K562 (cell line): ENCODE results near the gene CCDC69. TPM values are rescaled to one million over a fixed set of nuclear protein-coding genes. Genes with fewer than 3 reads are reported as not detected.
A peak's percentile ranks its signal among the peaks of the same experiment; 100 is the strongest.

ENCODE experiments used
- ATAC-seq: fragments of 200-7000 bp; cut with Tn5 transposase; 3 replicates; pipeline ENCODE4 v1.9.1; 2020; ENCODE audit warnings: moderate library complexity
- BruUV-seq: library from RNA; stranded (reverse); fragments of 400-500 nt; replicated peaks from 2 replicates; lab custom pipeline; 2021; lab: Mats Ljungman, UMichigan
- CTCF ChIA-PET: fragments of 300-600 bp; formaldehyde crosslinking; extraction: SDS; loops from one replicate; lab custom pipeline; 2021; ENCODE audit warnings: low intra/inter-chr PET ratio; lab: Yijun Ruan, JAX
- POLR2A ChIA-PET: fragments of 300-600, 350-650 bp; sonication (Branson Sonifier 250); formaldehyde crosslinking; extraction: SDS; loops from one replicate; lab custom pipeline; 2021; ENCODE audit warnings: antibody characterized with exemption, inconsistent platforms; lab: Yijun Ruan, JAX
- DNase-seq, 4 experiments: peaks; one replicate each; pipeline versions ENCODE4 v3.0.0 to v3.0.0-alpha.2; 2011 to 2018; ENCODE audit warnings: low spot score in 3 of 4, mixed read lengths in 3 of 4; ENCODE audit errors: extremely low read depth in 1 of 4
- FAIRE-seq: peaks from 2 replicates; lab custom pipeline; 2011; peaks lifted over from hg19 to GRCh38; lab: Jason Lieb, UNC
- H2AFZ ChIP-seq: 2 replicates; pipeline ENCODE4 v1.6.0; 2011; ENCODE audit warnings: low read depth, low read length, control low read depth, inconsistent platforms
- H3K27ac ChIP-seq: fragments of 200-600 bp; 3 replicates; pipeline ENCODE4 v1.8.0; 2011; ENCODE audit warnings: low read depth, mild to moderate bottlenecking, control low read depth, inconsistent platforms, low read length, moderate library complexity, mixed read lengths; ENCODE audit errors: extremely low read depth
- H3K27me3 ChIP-seq, 2 experiments: fragments of 300-600 bp in 1 of 2; 2 replicates in 1 of 2; 3 replicates in 1 of 2; pipeline versions ENCODE4 v1.6.0 to v1.8.0; 2011; ENCODE audit warnings: inconsistent platforms in 2 of 2, low read length in 2 of 2, mild to moderate bottlenecking in 1 of 2, mixed read lengths in 1 of 2, moderate library complexity in 1 of 2; ENCODE audit not compliant: control insufficient read depth in 2 of 2, insufficient read depth in 2 of 2
- H3K36me3 ChIP-seq: fragments of 300-600 bp; 3 replicates; pipeline ENCODE4 v1.8.0; 2011; ENCODE audit warnings: mild to moderate bottlenecking, low read length, inconsistent platforms; ENCODE audit not compliant: control insufficient read depth, insufficient read depth
- H3K4me1 ChIP-seq, 2 experiments: fragments of 200-600 bp in 1 of 2; replicated peaks in 1 of 2; 2 replicates in 1 of 2; 3 replicates in 1 of 2; pipeline versions ENCODE4 v1.5.1 to v1.8.0; 2011; ENCODE audit warnings: inconsistent platforms in 2 of 2, low read length in 2 of 2, mild to moderate bottlenecking in 1 of 2, mixed read lengths in 1 of 2, moderate library complexity in 1 of 2; ENCODE audit not compliant: control insufficient read depth in 2 of 2, insufficient read depth in 2 of 2
- H3K4me2 ChIP-seq: 2 replicates; pipeline ENCODE4 v1.6.1; 2011; ENCODE audit warnings: low read length, control low read depth, inconsistent platforms, mixed read lengths; ENCODE audit not compliant: insufficient read depth
- H3K4me3 ChIP-seq: fragments of 200-600 bp; sonication (generic), shearing (Covaris generic); 2 replicates; pipeline ENCODE4 v1.5.1; 2016; ENCODE audit warnings: control low read depth, inconsistent platforms
- H3K79me2 ChIP-seq: fragments of 200-600 bp; 3 replicates; pipeline ENCODE4 v1.8.0; 2011; ENCODE audit warnings: low read length, inconsistent platforms; ENCODE audit not compliant: control insufficient read depth, insufficient read depth
- H3K9ac ChIP-seq, 2 experiments: 2 replicates each; pipeline versions ENCODE4 v1.6.0 to v1.6.1; 2011; ENCODE audit warnings: low read depth in 2 of 2, low read length in 2 of 2, control low read depth in 1 of 2, inconsistent platforms in 1 of 2, mild to moderate bottlenecking in 1 of 2, mixed read lengths in 1 of 2; ENCODE audit not compliant: insufficient read depth in 1 of 2
- H3K9me1 ChIP-seq: one replicate; pipeline ENCODE4 v1.6.0; 2011; ENCODE audit warnings: inconsistent platforms, mild to moderate bottlenecking, low read length, moderate library complexity; ENCODE audit not compliant: control insufficient read depth, insufficient read depth
- H3K9me3 ChIP-seq: replicated peaks from 2 replicates; pipeline ENCODE4 v1.5.1; 2011; ENCODE audit warnings: low read depth, low read length, inconsistent platforms; ENCODE audit not compliant: control insufficient read depth, insufficient read depth
- H4K20me1 ChIP-seq: replicated peaks from 2 replicates; pipeline ENCODE4 v1.6.1; 2011; ENCODE audit warnings: low read length, inconsistent platforms, mixed read lengths; ENCODE audit not compliant: control insufficient read depth, insufficient read depth
- ATF3 ChIP-seq, 2 experiments: fragments of 450-650 bp in 1 of 2; sonication (generic) in 1 of 2; formaldehyde crosslinking in 1 of 2; IDR thresholded peaks in 1 of 2; conservative IDR thresholded peaks in 1 of 2; 2 replicates each; pipeline versions ENCODE4 v1.6.1 to v1.8.1; 2016 to 2023; ENCODE audit warnings: mild to moderate bottlenecking in 2 of 2, moderate library complexity in 2 of 2, inconsistent platforms in 1 of 2, missing genetic modification reagents in 1 of 2
- MEIS2 ChIP-seq: fragments of 450-650 bp; IDR thresholded peaks from 2 replicates; pipeline ENCODE4 v1.6.1; 2014; ENCODE audit warnings: mild to moderate bottlenecking; ENCODE audit not compliant: partially characterized antibody
- SRSF9 ChIP-seq: fragments of 200-400 bp; formaldehyde crosslinking; IDR thresholded peaks from 2 replicates; pipeline ENCODE4 v1.6.1; 2017; ENCODE audit warnings: low read depth, low read length, borderline replicate concordance
- WGBS: fragments of 100-300 bp; shearing (Covaris generic); methylation state at CpG from one replicate; pipeline ENCODE4 v1.1.6; 2016; ENCODE audit warnings: low coverage, mixed read lengths; ENCODE audit not compliant: insufficient coverage; ENCODE audit errors: missing lambda C conversion rate; 5-methylcytosine and 5-hydroxymethylcytosine counted together
- in situ Hi-C: fragments of 300-500 bp; cut with MboI; formaldehyde crosslinking; loops from 4 replicates; pipeline ENCODE4 v1.15.0; 2018; ENCODE audit warnings: inconsistent platforms, mixed read lengths
- intact Hi-C: fragments of 100-400 bp; cut with micrococcal nuclease; formaldehyde crosslinking; loops from 2 replicates; pipeline ENCODE4 v1.14.2; 2022
- polyA plus RNA-seq, 8 experiments: library from polyadenylated mRNA; depleted of rRNA in 4 of 8; stranded (reverse) in 5 of 8; unstranded in 3 of 8; fragments of >200 nt; fragmentation: Nextera tagmentation in 2 of 8; fragmentation: Illumina TruSeq in 1 of 8; extraction: Ambion mirVana in 2 of 8; extraction: Trizol in 1 of 8; gene quantifications; 2 replicates each; pipeline versions ENCODE4 v1.2.1 to v1.2.3, GENCODE V29; 2011 to 2014; ENCODE audit warnings: inconsistent platforms in 1 of 8, missing spikeins in 1 of 8
- total RNA-seq, 7 experiments: library from RNA; depleted of rRNA in 6 of 7; stranded (reverse); fragments of >200 nt in 6 of 7; fragmentation: Illumina TruSeq in 2 of 7; extraction: Trizol in 2 of 7; gene quantifications; 2 replicates each; pipeline versions ENCODE4 v1.2.1 to v1.2.3, GENCODE V29; 2011 to 2021; ENCODE audit warnings: low replicate concordance in 1 of 7

CCDC69 gene
- total and polyA plus RNA-seq, 9 of the 15 experiments (the other 6 are each of a cell fraction or from before 2014, with no cell fraction given) = 0.65 to 12.2 (median 7.6) TPM

GRCh38 chr5:151181818-151182523, 41.9 kb downstream of the CCDC69 start:
- H3K9me1 ChIP-seq = peaks cover 2% of the 10 kb centered on the region
- no peak overlapping the region for H3K27ac ChIP-seq
- H4K20me1 ChIP-seq = 0 out of 2 replicates have a peak, but pooled peaks cover 4% of the 10 kb centered on the region
- TF ChIP-seq SRSF9 (no peak), ATF3 (IDR thresholded peaks at IDR 0.05) (peak; percentile 55), ATF3 (CRISPR knock-in tag; conservative IDR thresholded peaks at IDR 0.05) (no peak), MEIS2 (peak; percentile 23)
- H3K4me2 ChIP-seq = no peak overlapping the region
- H3K27me3 ChIP-seq = peaks cover 0 to 7% of the 10 kb centered on the region in 2 experiments; a peak in 1 of 5 replicates
- no peaks in the 10 kb centered on the region for H3K79me2 ChIP-seq
- H3K4me1 ChIP-seq = no peaks in the 10 kb centered on the region
- no peaks in the 10 kb centered on the region for H3K9me3 ChIP-seq
- DNase-seq (no peak), FAIRE-seq (no peak), ATAC-seq (peak; percentile 66)
- 1% methylated on average over 4 of the region's 4 CpGs for WGBS
- POLR2A ChIA-PET = interaction anchor here (0.7 kb wide), 1 partner anchor 67 kb away, joined by 3 read pairs; no protein-coding TSS in a partner anchor
- CTCF ChIA-PET = interaction anchor here (0.6 kb wide), 1 partner anchor 1951 kb away, joined by 3 read pairs; no protein-coding TSS in a partner anchor
- intact Hi-C loops = no loop called here
- no peak overlapping the region for H3K9ac ChIP-seq
- in situ Hi-C loops = no loop called here
- BruUV-seq = no TSS peak
- no peak overlapping the region for H3K4me3 ChIP-seq
- no peak overlapping the region for H2AFZ ChIP-seq
- no peaks in the 10 kb centered on the region for H3K36me3 ChIP-seq
